ENCODE results near the gene HEATR5A.

- TF ChIP-seq BHLHE40 (IDR thresholded peaks at IDR 0.05; ENCODE audit: borderline replicate concordance in 1 of 2, low read depth in 2 of 2, low read length in 1 of 2), result no peak
- TF ChIP-seq POLR2AphosphoS5 (IDR thresholded peaks at IDR 0.05; ENCODE audit: low read length), result no peak
- no peak for TF ChIP-seq MAX (IDR thresholded peaks at IDR 0.05; ENCODE audit: low read depth, low read length)
- TF ChIP-seq POLR2A (IDR thresholded peaks at IDR 0.05; ENCODE audit: low read depth, low read length), result no peak
- no peak for TF ChIP-seq HDAC6 (IDR thresholded peaks at IDR 0.05; ENCODE audit: unreplicated experiment)
- no peak for TF ChIP-seq CHD1 (IDR thresholded peaks at IDR 0.05; ENCODE audit: low read depth, low read length)
These were observed 28.3 kb downstream of the HEATR5A start for GRCh38 chr14:31391977-31392503.
